CD4-positive, alpha-beta memory T cell (primary cell): Measurements from ENCODE around the gene ZFYVE28. TPM values are rescaled to one million over a fixed set of nuclear protein-coding genes. Genes with fewer than 3 reads are reported as not detected.
"Not testable (repeated sequence)": the region's sequence is repeated elsewhere in the genome, so short reads cannot be mapped to it uniquely, and the experiment has no call there.

Experiments used
- CTCF ChIA-PET: fragments of 350-600 bp; sonication (Branson Sonifier 250); formaldehyde crosslinking; loops from one replicate; lab custom pipeline; 2021; ENCODE audit warnings: inconsistent platforms; ENCODE audit not compliant: partially characterized antibody; lab: Charles Lee
- POLR2A ChIA-PET: fragments of 350-600 bp; sonication (Branson Sonifier 250); formaldehyde crosslinking; loops from one replicate; lab custom pipeline; 2021; ENCODE audit not compliant: partially characterized antibody; lab: Charles Lee
- DNase-seq, 5 donors: peaks; one replicate each; pipeline versions ENCODE4 v3.0.0 to v3.0.0-alpha.2; 2020 to 2022; ENCODE audit warnings: mixed read lengths in 1 of 5
- H3K27ac ChIP-seq: one replicate; pipeline ENCODE4 v1.7.0; 2013; ENCODE audit warnings: low read depth, low read length
- H3K27me3 ChIP-seq: 2 replicates; pipeline ENCODE4 v1.7.0; 2013; ENCODE audit warnings: mild to moderate bottlenecking, low read length, moderate library complexity; ENCODE audit not compliant: insufficient read depth
- H3K36me3 ChIP-seq: 2 replicates; pipeline ENCODE4 v1.7.0; 2013; ENCODE audit warnings: mild to moderate bottlenecking, low read length, moderate library complexity; ENCODE audit not compliant: insufficient read depth
- H3K4me1 ChIP-seq: 2 replicates; pipeline ENCODE4 v1.7.0; 2013; ENCODE audit warnings: mild to moderate bottlenecking, low read length, moderate library complexity; ENCODE audit not compliant: insufficient read depth
- H3K4me3 ChIP-seq, 2 donors: one replicate each; pipeline ENCODE4 v1.7.0; 2013; ENCODE audit warnings: low read length in 2 of 2, mild to moderate bottlenecking in 1 of 2
- H3K9me3 ChIP-seq, 2 donors: one replicate each; pipeline ENCODE4 v1.7.0; 2013; ENCODE audit warnings: low read length in 2 of 2, control low read depth in 1 of 2; ENCODE audit not compliant: control insufficient read depth in 1 of 2
- H3K27ac Mint-ChIP-seq, 7 donors: one replicate each; pipeline ENCODE4 v1.8.0; 2020 to 2021; ENCODE audit warnings: mixed read lengths in 7 of 7, mild to moderate bottlenecking in 6 of 7, inconsistent platforms in 3 of 7, moderate library complexity in 3 of 7
- H3K27me3 Mint-ChIP-seq, 2 donors: one replicate each; pipeline ENCODE4 v1.8.0; 2020 to 2021; ENCODE audit warnings: mixed read lengths in 2 of 2
- H3K36me3 Mint-ChIP-seq, 2 donors: one replicate each; pipeline ENCODE4 v1.8.0; 2020 to 2021; ENCODE audit warnings: mixed read lengths in 2 of 2, inconsistent platforms in 1 of 2, mild to moderate bottlenecking in 1 of 2
- H3K4me1 Mint-ChIP-seq, 4 donors: one replicate each; pipeline ENCODE4 v1.8.0; 2020 to 2021; ENCODE audit warnings: mixed read lengths in 4 of 4, mild to moderate bottlenecking in 1 of 4
- H3K4me3 Mint-ChIP-seq, 8 donors: one replicate each; pipeline ENCODE4 v1.8.0; 2020 to 2021; ENCODE audit warnings: mixed read lengths in 8 of 8, mild to moderate bottlenecking in 7 of 8, moderate library complexity in 6 of 8, inconsistent platforms in 3 of 8
- H3K9me3 Mint-ChIP-seq, 8 donors: one replicate each; pipeline ENCODE4 v1.8.0; 2020 to 2021; ENCODE audit warnings: mixed read lengths in 8 of 8, mild to moderate bottlenecking in 5 of 8, inconsistent platforms in 3 of 8, moderate library complexity in 1 of 8
- intact Hi-C: fragments of 100-400 bp; cut with micrococcal nuclease; formaldehyde crosslinking; loops from one replicate; pipeline ENCODE4 v1.15.1; 2023
- polyA plus RNA-seq, 2 donors: library from polyadenylated mRNA; unstranded; fragments of 300-500 nt; fragmentation: Illumina TruSeq; gene quantifications; one replicate each; pipeline ENCODE4 v1.2.3, GENCODE V29; 2021
- total RNA-seq, 2 experiments: library from RNA; stranded (reverse); gene quantifications; one replicate each; pipeline ENCODE4 v1.2.3, GENCODE V29; 2021

The ZFYVE28 gene
- total and polyA plus RNA-seq, 4 experiments from 2014 or later = 13.1 to 31.8 (median 23.8) TPM

GRCh38 chr4:2276581-2277325 lies 141.7 kb downstream of the ZFYVE28 start:
- H3K27ac Mint-ChIP-seq = peak overlapping the region in 2 of 7 donors; percentile 61 to 78
- peaks cover 6 to 7% of the 10 kb centered on the region in 2 donors for H3K36me3 Mint-ChIP-seq
- Histone ChIP-seq H3K4me3 (no peak overlapping the region), H3K36me3 (no peaks in the 10 kb centered on the region), H3K27ac (no peak overlapping the region), H3K4me1 (peaks cover 13% of the 10 kb centered on the region), H3K9me3 (no peaks in the 10 kb centered on the region), H3K27me3 (no peaks in the 10 kb centered on the region)
- ChIA-PET POLR2A (no interaction called here), CTCF (interaction anchor here (1.1 kb wide), 1 partner anchor 137 kb away, joined by 4 read pairs; no protein-coding TSS in a partner anchor)
- H3K9me3 Mint-ChIP-seq = peaks cover 0 to 3% (median 0%) of the 10 kb centered on the region in 8 donors
- no peaks in the 10 kb centered on the region for H3K27me3 Mint-ChIP-seq
- no peak for DNase-seq
- no peak overlapping the region for H3K4me3 Mint-ChIP-seq
- intact Hi-C loops = no loop called here
- H3K4me1 Mint-ChIP-seq = peaks cover 13 to 18% (median 16%) of the 10 kb centered on the region in 4 donors

GRCh38 chr4:2275546-2276251 lies 142.7 kb downstream of the ZFYVE28 start:
- Histone ChIP-seq H3K4me3 (no peak overlapping the region), H3K36me3 (no peaks in the 10 kb centered on the region), H3K9me3 (no peaks in the 10 kb centered on the region), H3K27ac (no peak overlapping the region), H3K4me1 (peaks cover 2% of the 10 kb centered on the region), H3K27me3 (no peaks in the 10 kb centered on the region)
- ChIA-PET POLR2A (interaction anchor here (0.8 kb wide), 1 partner anchor 14 kb away, joined by 3 read pairs; the partner anchor contains the start of gene MXD4), CTCF (interaction anchor here (1.1 kb wide), 1 partner anchor 138 kb away, joined by 4 read pairs; no protein-coding TSS in a partner anchor)
- peaks cover 4 to 8% (median 7%) of the 10 kb centered on the region in 4 donors for H3K4me1 Mint-ChIP-seq
- no peak overlapping the region for H3K4me3 Mint-ChIP-seq
- peaks cover 6 to 7% of the 10 kb centered on the region in 2 donors for H3K36me3 Mint-ChIP-seq
- intact Hi-C loops = no loop called here
- H3K27me3 Mint-ChIP-seq = no peaks in the 10 kb centered on the region
- H3K27ac Mint-ChIP-seq = no peak overlapping the region
- H3K9me3 Mint-ChIP-seq = no peaks in the 10 kb centered on the region
- no peak for DNase-seq

GRCh38 chr4:2275044-2275397 lies 143.4 kb downstream of the ZFYVE28 start:
- H3K27me3 ChIP-seq, H3K36me3 ChIP-seq, DNase-seq, H3K27me3 Mint-ChIP-seq, H3K9me3 Mint-ChIP-seq, H3K36me3 Mint-ChIP-seq, H3K4me1 ChIP-seq, H3K9me3 ChIP-seq, H3K27ac ChIP-seq, H3K27ac Mint-ChIP-seq, H3K4me3 ChIP-seq, H3K4me1 Mint-ChIP-seq, H3K4me3 Mint-ChIP-seq, intact Hi-C loops, POLR2A ChIA-PET, CTCF ChIA-PET: not testable (repeated sequence)

- H3K4me3 ChIP-seq = no peak overlapping the region
- H3K27me3 ChIP-seq = no peaks in the 10 kb centered on the region
- no peaks in the 10 kb centered on the region for H3K9me3 ChIP-seq
- H3K27ac ChIP-seq = no peak overlapping the region
- H3K4me1 Mint-ChIP-seq = peaks cover under 1 to 4% (median 3%) of the 10 kb centered on the region in 4 donors
- H3K27me3 Mint-ChIP-seq = no peaks in the 10 kb centered on the region
- no peak for DNase-seq
- no peaks in the 10 kb centered on the region for H3K4me1 ChIP-seq
- H3K36me3 Mint-ChIP-seq = peaks cover 10% of the 10 kb centered on the region in 2 donors
- intact Hi-C loops = no loop called here
- POLR2A ChIA-PET = no interaction called here
- H3K36me3 ChIP-seq = no peaks in the 10 kb centered on the region
- no peak overlapping the region for H3K4me3 Mint-ChIP-seq
- CTCF ChIA-PET = no interaction called here
- peak overlapping the region in 2 of 7 donors; percentile 8 to 47 for H3K27ac Mint-ChIP-seq
- no peaks in the 10 kb centered on the region for H3K9me3 Mint-ChIP-seq
Measured at GRCh38 chr4:2274320-2275043, 144.0 kb downstream of the ZFYVE28 start.

GRCh38 chr4:2273657-2274319 lies 144.7 kb downstream of the ZFYVE28 start:
- Histone ChIP-seq H3K27me3 (no peaks in the 10 kb centered on the region), H3K27ac (no peak overlapping the region), H3K36me3 (no peaks in the 10 kb centered on the region), H3K4me1 (no peaks in the 10 kb centered on the region), H3K4me3 (no peak overlapping the region), H3K9me3 (no peaks in the 10 kb centered on the region)
- ChIA-PET POLR2A (interaction anchor here (1.2 kb wide), 1 partner anchor 11 kb away, joined by 4 read pairs; the partner anchor contains the start of gene MXD4), CTCF (no interaction called here)
- Mint-ChIP-seq H3K4me3 (no peak overlapping the region), H3K9me3 (no peaks in the 10 kb centered on the region), H3K27ac (no peak overlapping the region), H3K36me3 (peaks cover 10 to 11% of the 10 kb centered on the region in 2 donors), H3K4me1 (peaks cover 0 to 4% (median 3%) of the 10 kb centered on the region in 4 donors), H3K27me3 (no peaks in the 10 kb centered on the region)
- DNase-seq = no peak
- intact Hi-C loops = no loop called here

- Histone ChIP-seq H3K9me3 (no peaks in the 10 kb centered on the region), H3K4me3 (no peak overlapping the region), H3K4me1 (no peaks in the 10 kb centered on the region), H3K27me3 (no peaks in the 10 kb centered on the region), H3K27ac (no peak overlapping the region), H3K36me3 (no peaks in the 10 kb centered on the region)
- Mint-ChIP-seq H3K27ac (no peak overlapping the region), H3K4me1 (peaks cover 0 to 4% (median 3%) of the 10 kb centered on the region in 4 donors), H3K9me3 (no peaks in the 10 kb centered on the region), H3K36me3 (peaks cover 10 to 11% of the 10 kb centered on the region in 2 donors), H3K27me3 (no peaks in the 10 kb centered on the region), H3K4me3 (no peak overlapping the region)
- ChIA-PET CTCF (no interaction called here), POLR2A (interaction anchor here (1.2 kb wide), 1 partner anchor 11 kb away, joined by 4 read pairs; the partner anchor contains the start of gene MXD4)
- DNase-seq = no peak
- intact Hi-C loops = no loop called here
Measured at GRCh38 chr4:2273221-2273620, 145.2 kb downstream of the ZFYVE28 start.
